GM23338 (cell line): ENCODE measurements around the gene TF. TPM values are rescaled to one million over a fixed set of nuclear protein-coding genes. Genes with fewer than 3 reads are reported as not detected.

Experiments used
- CREB1 ChIP-seq: fragments of 250-450 bp; sonication (Bioruptor Pico); IDR thresholded peaks from 2 replicates; pipeline ENCODE4 v1.5.0; 2020; ENCODE audit warnings: low read depth, mild to moderate bottlenecking, moderate library complexity
- EZH2 ChIP-seq: fragments of 200-600 bp; sonication (generic); IDR thresholded peaks from one replicate; pipeline ENCODE4 v1.8.0; 2017; ENCODE audit warnings: antibody characterized with exemption, mild to moderate bottlenecking, low read depth; ENCODE audit not compliant: unreplicated experiment
- EZH2phosphoT487 ChIP-seq: fragments of 200-600 bp; sonication (generic); IDR thresholded peaks from one replicate; pipeline ENCODE4 v1.8.1; 2018; ENCODE audit warnings: antibody characterized with exemption; ENCODE audit not compliant: unreplicated experiment
- JUNB ChIP-seq: IDR thresholded peaks from one replicate; pipeline ENCODE4 v1.6.1; 2016; ENCODE audit warnings: antibody characterized with exemption; ENCODE audit not compliant: unreplicated experiment
- NANOG ChIP-seq: IDR thresholded peaks from 2 replicates; pipeline ENCODE4 v1.6.1; 2016; ENCODE audit warnings: antibody characterized with exemption, borderline replicate concordance
- STAT1 ChIP-seq: IDR thresholded peaks from one replicate; pipeline ENCODE4 v1.6.1; 2016; ENCODE audit warnings: antibody characterized with exemption; ENCODE audit not compliant: unreplicated experiment
- ZNF114 ChIP-seq: fragments of 250-450 bp; sonication (Bioruptor Pico); IDR thresholded peaks from 2 replicates; pipeline ENCODE4 v1.5.0; 2020; ENCODE audit warnings: mild to moderate bottlenecking, moderate library complexity
- ZNF331 ChIP-seq: fragments of 250-450 bp; sonication (Bioruptor Pico); IDR thresholded peaks from 2 replicates; pipeline ENCODE4 v1.5.0; 2020; ENCODE audit warnings: low read depth, mild to moderate bottlenecking, moderate library complexity
- polyA plus RNA-seq: library from polyadenylated mRNA; unstranded; fragments of >200 nt; fragmentation: Nextera tagmentation; extraction: Ambion mirVana; gene quantifications from 2 replicates; pipeline ENCODE4 v1.2.1, GENCODE V29; 2016
- total RNA-seq: library from RNA; depleted of rRNA; stranded (reverse); fragments of >200 nt; shearing (Covaris generic); gene quantifications from 2 replicates; pipeline ENCODE4 v1.2.3, GENCODE V29; 2014
- TF ChIP-seq, protein P1 (sequence below): fragments of 250-450 bp; sonication (Bioruptor Pico); IDR thresholded peaks from 2 replicates; pipeline ENCODE4 v1.5.0; 2020; ENCODE audit warnings: mild to moderate bottlenecking, moderate library complexity
- TF ChIP-seq, protein P2 (sequence below), 2 experiments: fragments of 200-600 bp in 1 of 2; sonication (generic) in 1 of 2; conservative IDR thresholded peaks; 2 replicates each; pipeline versions ENCODE4 v1.5.1 to v1.6.1; 2016 to 2017; ENCODE audit warnings: antibody characterized with exemption in 2 of 2, low read depth in 2 of 2, mild to moderate bottlenecking in 2 of 2, moderate library complexity in 1 of 2

Gene TF
- total and polyA plus RNA-seq, 2 experiments from 2014 or later, result 0.03 to 0.76 TPM

DNA sequence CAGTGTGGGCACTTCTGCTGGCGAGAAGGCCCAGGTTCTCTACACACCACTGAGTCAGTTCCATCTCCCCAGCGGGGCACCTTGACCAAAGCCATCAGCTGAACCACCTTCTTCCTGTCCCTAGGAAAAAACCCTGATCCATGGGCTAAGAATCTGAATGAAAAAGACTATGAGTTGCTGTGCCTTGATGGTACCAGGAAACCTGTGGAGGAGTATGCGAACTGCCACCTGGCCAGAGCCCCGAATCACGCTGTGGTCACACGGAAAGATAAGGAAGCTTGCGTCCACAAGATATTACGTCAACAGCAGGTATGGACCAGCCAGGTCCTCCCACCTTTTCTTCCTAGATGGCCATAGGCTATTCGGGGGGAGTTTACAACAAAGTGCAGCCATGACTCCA is 29.1 kb downstream of the TF start (continued):
- TF ChIP-seq, protein P1, sequence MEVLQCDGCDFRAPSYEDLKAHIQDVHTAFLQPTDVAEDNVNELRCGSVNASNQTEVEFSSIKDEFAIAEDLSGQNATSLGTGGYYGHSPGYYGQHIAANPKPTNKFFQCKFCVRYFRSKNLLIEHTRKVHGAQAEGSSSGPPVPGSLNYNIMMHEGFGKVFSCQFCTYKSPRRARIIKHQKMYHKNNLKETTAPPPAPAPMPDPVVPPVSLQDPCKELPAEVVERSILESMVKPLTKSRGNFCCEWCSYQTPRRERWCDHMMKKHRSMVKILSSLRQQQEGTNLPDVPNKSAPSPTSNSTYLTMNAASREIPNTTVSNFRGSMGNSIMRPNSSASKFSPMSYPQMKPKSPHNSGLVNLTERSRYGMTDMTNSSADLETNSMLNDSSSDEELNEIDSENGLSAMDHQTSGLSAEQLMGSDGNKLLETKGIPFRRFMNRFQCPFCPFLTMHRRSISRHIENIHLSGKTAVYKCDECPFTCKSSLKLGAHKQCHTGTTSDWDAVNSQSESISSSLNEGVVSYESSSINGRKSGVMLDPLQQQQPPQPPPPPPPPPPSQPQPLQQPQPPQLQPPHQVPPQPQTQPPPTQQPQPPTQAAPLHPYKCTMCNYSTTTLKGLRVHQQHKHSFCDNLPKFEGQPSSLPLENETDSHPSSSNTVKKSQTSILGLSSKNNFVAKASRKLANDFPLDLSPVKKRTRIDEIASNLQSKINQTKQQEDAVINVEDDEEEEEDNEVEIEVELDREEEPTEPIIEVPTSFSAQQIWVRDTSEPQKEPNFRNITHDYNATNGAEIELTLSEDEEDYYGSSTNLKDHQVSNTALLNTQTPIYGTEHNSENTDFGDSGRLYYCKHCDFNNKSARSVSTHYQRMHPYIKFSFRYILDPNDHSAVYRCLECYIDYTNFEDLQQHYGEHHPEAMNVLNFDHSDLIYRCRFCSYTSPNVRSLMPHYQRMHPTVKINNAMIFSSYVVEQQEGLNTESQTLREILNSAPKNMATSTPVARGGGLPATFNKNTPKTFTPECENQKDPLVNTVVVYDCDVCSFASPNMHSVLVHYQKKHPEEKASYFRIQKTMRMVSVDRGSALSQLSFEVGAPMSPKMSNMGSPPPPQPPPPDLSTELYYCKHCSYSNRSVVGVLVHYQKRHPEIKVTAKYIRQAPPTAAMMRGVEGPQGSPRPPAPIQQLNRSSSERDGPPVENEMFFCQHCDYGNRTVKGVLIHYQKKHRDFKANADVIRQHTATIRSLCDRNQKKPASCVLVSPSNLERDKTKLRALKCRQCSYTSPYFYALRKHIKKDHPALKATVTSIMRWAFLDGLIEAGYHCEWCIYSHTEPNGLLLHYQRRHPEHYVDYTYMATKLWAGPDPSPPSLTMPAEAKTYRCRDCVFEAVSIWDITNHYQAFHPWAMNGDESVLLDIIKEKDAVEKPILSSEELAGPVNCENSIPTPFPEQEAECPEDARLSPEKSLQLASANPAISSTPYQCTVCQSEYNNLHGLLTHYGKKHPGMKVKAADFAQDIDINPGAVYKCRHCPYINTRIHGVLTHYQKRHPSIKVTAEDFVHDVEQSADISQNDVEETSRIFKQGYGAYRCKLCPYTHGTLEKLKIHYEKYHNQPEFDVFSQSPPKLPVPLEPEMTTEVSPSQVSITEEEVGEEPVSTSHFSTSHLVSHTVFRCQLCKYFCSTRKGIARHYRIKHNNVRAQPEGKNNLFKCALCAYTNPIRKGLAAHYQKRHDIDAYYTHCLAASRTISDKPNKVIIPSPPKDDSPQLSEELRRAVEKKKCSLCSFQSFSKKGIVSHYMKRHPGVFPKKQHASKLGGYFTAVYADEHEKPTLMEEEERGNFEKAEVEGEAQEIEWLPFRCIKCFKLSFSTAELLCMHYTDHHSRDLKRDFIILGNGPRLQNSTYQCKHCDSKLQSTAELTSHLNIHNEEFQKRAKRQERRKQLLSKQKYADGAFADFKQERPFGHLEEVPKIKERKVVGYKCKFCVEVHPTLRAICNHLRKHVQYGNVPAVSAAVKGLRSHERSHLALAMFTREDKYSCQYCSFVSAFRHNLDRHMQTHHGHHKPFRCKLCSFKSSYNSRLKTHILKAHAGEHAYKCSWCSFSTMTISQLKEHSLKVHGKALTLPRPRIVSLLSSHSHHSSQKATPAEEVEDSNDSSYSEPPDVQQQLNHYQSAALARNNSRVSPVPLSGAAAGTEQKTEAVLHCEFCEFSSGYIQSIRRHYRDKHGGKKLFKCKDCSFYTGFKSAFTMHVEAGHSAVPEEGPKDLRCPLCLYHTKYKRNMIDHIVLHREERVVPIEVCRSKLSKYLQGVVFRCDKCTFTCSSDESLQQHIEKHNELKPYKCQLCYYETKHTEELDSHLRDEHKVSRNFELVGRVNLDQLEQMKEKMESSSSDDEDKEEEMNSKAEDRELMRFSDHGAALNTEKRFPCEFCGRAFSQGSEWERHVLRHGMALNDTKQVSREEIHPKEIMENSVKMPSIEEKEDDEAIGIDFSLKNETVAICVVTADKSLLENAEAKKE (CRISPR knock-in tag), result no peak
- TF ChIP-seq, protein P2, sequence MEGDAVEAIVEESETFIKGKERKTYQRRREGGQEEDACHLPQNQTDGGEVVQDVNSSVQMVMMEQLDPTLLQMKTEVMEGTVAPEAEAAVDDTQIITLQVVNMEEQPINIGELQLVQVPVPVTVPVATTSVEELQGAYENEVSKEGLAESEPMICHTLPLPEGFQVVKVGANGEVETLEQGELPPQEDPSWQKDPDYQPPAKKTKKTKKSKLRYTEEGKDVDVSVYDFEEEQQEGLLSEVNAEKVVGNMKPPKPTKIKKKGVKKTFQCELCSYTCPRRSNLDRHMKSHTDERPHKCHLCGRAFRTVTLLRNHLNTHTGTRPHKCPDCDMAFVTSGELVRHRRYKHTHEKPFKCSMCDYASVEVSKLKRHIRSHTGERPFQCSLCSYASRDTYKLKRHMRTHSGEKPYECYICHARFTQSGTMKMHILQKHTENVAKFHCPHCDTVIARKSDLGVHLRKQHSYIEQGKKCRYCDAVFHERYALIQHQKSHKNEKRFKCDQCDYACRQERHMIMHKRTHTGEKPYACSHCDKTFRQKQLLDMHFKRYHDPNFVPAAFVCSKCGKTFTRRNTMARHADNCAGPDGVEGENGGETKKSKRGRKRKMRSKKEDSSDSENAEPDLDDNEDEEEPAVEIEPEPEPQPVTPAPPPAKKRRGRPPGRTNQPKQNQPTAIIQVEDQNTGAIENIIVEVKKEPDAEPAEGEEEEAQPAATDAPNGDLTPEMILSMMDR (conservative IDR thresholded peaks at IDR 0.05; ENCODE audit: low read depth in 2 of 2), result no peak
- TF ChIP-seq EZH2, result no peak
- TF ChIP-seq NANOG, result no peak
- no peak for TF ChIP-seq EZH2phosphoT487
- TF ChIP-seq ZNF114, result no peak
- no peak for TF ChIP-seq STAT1
- TF ChIP-seq JUNB, result no peak
- TF ChIP-seq ZNF331, result no peak
- TF ChIP-seq CREB1 (CRISPR knock-in tag), result no peak
